ENCODE data around the gene ANKFY1. TPM values are rescaled to one million over a fixed set of nuclear protein-coding genes. Genes with fewer than 3 reads are reported as not detected.

ANKFY1 gene
- total RNA-seq, 1 experiment from 2014 or later = 46.8 TPM

GRCh38 chr17:4167786-4168185 lies 96.0 kb downstream of the ANKFY1 start:
- POLR2A ChIA-PET = no interaction called here
- CTCF ChIA-PET = no interaction called here

More at GRCh38 chr17:4167786-4168185, 96.0 kb downstream of the ANKFY1 start:
- Mint-ChIP-seq H3K4me1 (0 out of 2 replicates have a peak, but pooled peaks cover 3% of the 10 kb centered on the region), H3K27me3 (ENCODE audit: low read depth) (no peaks in the 10 kb centered on the region), H3K9me3 (no peaks in the 10 kb centered on the region), H3K27ac (no peak overlapping the region), H3K4me3 (no peak overlapping the region), H3K36me3 (peaks cover 69% of the 10 kb centered on the region)
- no peak for TF ChIP-seq FOXK1 (CRISPR knock-in tag; IDR thresholded peaks at IDR 0.05)
- TF ChIP-seq SMAD4 (CRISPR knock-in tag; IDR thresholded peaks at IDR 0.05) = no peak
- TF ChIP-seq ZNF219 (CRISPR knock-in tag; IDR thresholded peaks at IDR 0.05; ENCODE audit: borderline replicate concordance) = no peak
- no peak for TF ChIP-seq MYBL2 (CRISPR knock-in tag; IDR thresholded peaks at IDR 0.05)
- no peak for TF ChIP-seq E2F4 (CRISPR knock-in tag; IDR thresholded peaks at IDR 0.05; ENCODE audit: borderline replicate concordance, low read depth)
- no peak for TF ChIP-seq AR (CRISPR knock-in tag; IDR thresholded peaks at IDR 0.05)
- no peak for TF ChIP-seq MLX (CRISPR knock-in tag; IDR thresholded peaks at IDR 0.05)
- TF ChIP-seq FOXJ3 (CRISPR knock-in tag; IDR thresholded peaks at IDR 0.05; ENCODE audit: borderline replicate concordance) = no peak
- no peak for TF ChIP-seq PREB (CRISPR knock-in tag; IDR thresholded peaks at IDR 0.05; ENCODE audit: borderline replicate concordance)
- TF ChIP-seq AFF4 (CRISPR knock-in tag; IDR thresholded peaks at IDR 0.05; ENCODE audit: borderline replicate concordance) = no peak
- no peak for TF ChIP-seq ZNF263 (CRISPR knock-in tag; IDR thresholded peaks at IDR 0.05; ENCODE audit: low read depth)
- no peak for TF ChIP-seq FOXP4 (CRISPR knock-in tag; IDR thresholded peaks at IDR 0.05)
- no peak for TF ChIP-seq PRRX2 (CRISPR knock-in tag; IDR thresholded peaks at IDR 0.05)
- no peak for TF ChIP-seq TP53 (CRISPR knock-in tag; IDR thresholded peaks at IDR 0.05)
- TF ChIP-seq USF1 (CRISPR knock-in tag; IDR thresholded peaks at IDR 0.05) = no peak
- TF ChIP-seq EMX1 (CRISPR knock-in tag; IDR thresholded peaks at IDR 0.05) = no peak
- no peak for TF ChIP-seq OVOL2 (CRISPR knock-in tag; IDR thresholded peaks at IDR 0.05; ENCODE audit: borderline replicate concordance)
- TF ChIP-seq STAT6 (CRISPR knock-in tag; conservative IDR thresholded peaks at IDR 0.05; ENCODE audit: low read depth) = no peak
- TF ChIP-seq SMAD3 (CRISPR knock-in tag; IDR thresholded peaks at IDR 0.05; ENCODE audit: borderline replicate concordance) = no peak
- no peak for TF ChIP-seq CDX4 (CRISPR knock-in tag; IDR thresholded peaks at IDR 0.05; ENCODE audit: borderline replicate concordance)
- DNase-seq (ENCODE audit: low spot score) = no peak
- ATAC-seq = no peak
